ENCODE measurements around the gene LHFPL2. TPM values are rescaled to one million over a fixed set of nuclear protein-coding genes. Genes with fewer than 3 reads are reported as not detected.

Gene LHFPL2
- total RNA-seq, 2 experiments from 2014 or later = 0.19 to 0.25 TPM

DNA sequence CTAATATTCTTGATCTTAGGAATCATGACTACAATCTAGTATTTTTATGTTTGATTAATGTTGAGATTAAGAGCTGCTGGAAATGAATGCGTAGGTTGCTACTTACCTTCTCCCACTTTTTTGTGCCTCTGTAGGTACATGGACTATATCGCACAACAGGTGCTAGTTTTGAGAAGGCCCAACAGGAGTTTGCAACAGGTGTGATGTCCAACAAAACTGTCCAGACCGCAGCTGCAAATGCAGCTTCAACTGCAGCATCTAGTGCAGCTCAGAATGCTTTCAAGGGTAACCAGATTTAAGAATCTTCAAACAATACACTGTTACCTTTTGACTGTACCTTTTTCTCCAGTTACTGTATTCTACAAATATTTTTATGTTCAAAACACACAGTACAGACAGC is 173.2 kb downstream of the LHFPL2 start:
- H3K36me3 ChIP-seq (ENCODE audit: insufficient read depth, low read length) = peaks cover 8% of the 10 kb centered on the region
- ChIA-PET CTCF (no interaction called here), POLR2A (no interaction called here)
- H3K27me3 ChIP-seq (ENCODE audit: control insufficient read depth in 1 of 2, insufficient read depth in 2 of 2, low read length in 2 of 2) = no peaks in the 10 kb centered on the region
- no peak for TF ChIP-seq CTCF (IDR thresholded peaks at IDR 0.05)
- no peaks in the 10 kb centered on the region for H3K9me3 Mint-ChIP-seq
- no peaks in the 10 kb centered on the region for H3K4me1 Mint-ChIP-seq (ENCODE audit: low read depth)
- no peaks in the 10 kb centered on the region for H3K4me1 ChIP-seq (ENCODE audit: insufficient read depth, low read length)
- no peak overlapping the region for H3K4me3 Mint-ChIP-seq
- H3K27ac ChIP-seq (ENCODE audit: low read depth in 1 of 2, low read length in 2 of 2) = no peak overlapping the region
- peaks cover 43% of the 10 kb centered on the region for H3K36me3 Mint-ChIP-seq (ENCODE audit: low read depth)
- ATAC-seq (ENCODE audit: poor library complexity) (no peak), DNase-seq (no peak)
- H3K9me3 ChIP-seq (ENCODE audit: control insufficient read depth in 1 of 2, insufficient read depth in 1 of 2, low read length in 2 of 2) = no peaks in the 10 kb centered on the region
- intact Hi-C loops (cut with DNase I, micrococcal nuclease) = no loop called here
- H3K4me3 ChIP-seq (ENCODE audit: low read length) = no peak overlapping the region
- H3K27me3 Mint-ChIP-seq = no peaks in the 10 kb centered on the region
- H3K27ac Mint-ChIP-seq = no peak overlapping the region

DNA sequence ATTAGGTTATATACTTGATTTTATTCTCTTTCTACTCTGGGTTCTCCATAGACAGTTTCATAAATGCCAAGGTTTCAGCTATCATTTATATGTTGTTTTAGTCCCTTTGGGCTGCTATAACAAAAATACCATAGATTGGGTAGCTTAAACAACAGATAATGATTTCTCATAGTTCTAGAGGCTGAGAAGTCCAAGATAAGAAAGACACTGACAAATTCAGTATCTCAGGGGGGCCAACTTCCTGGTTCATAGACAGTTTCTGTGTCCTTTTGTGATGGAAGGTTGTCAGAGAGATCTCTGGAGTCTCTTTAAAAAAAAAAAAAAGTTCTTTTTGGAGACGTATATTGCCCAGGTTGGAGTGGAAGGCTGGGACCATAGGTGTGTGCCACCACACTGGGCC is 174.8 kb downstream of the LHFPL2 start:
- no peaks in the 10 kb centered on the region for H3K4me1 ChIP-seq (ENCODE audit: insufficient read depth, low read length)
- H3K36me3 ChIP-seq (ENCODE audit: insufficient read depth, low read length) = peaks cover 8% of the 10 kb centered on the region
- H3K27ac ChIP-seq (ENCODE audit: low read depth in 1 of 2, low read length in 2 of 2) = no peak overlapping the region
- POLR2A ChIA-PET = no interaction called here
- no peaks in the 10 kb centered on the region for H3K27me3 Mint-ChIP-seq
- CTCF ChIA-PET = no interaction called here
- H3K27ac Mint-ChIP-seq = no peak overlapping the region
- intact Hi-C loops (cut with DNase I, micrococcal nuclease) = no loop called here
- H3K36me3 Mint-ChIP-seq (ENCODE audit: low read depth) = peaks cover 43% of the 10 kb centered on the region
- DNase-seq (no peak), ATAC-seq (ENCODE audit: poor library complexity) (no peak)
- H3K4me1 Mint-ChIP-seq (ENCODE audit: low read depth) = no peaks in the 10 kb centered on the region
- H3K27me3 ChIP-seq (ENCODE audit: control insufficient read depth in 1 of 2, insufficient read depth in 2 of 2, low read length in 2 of 2) = no peaks in the 10 kb centered on the region
- TF ChIP-seq CTCF (IDR thresholded peaks at IDR 0.05) = no peak
- H3K9me3 ChIP-seq (ENCODE audit: control insufficient read depth in 1 of 2, insufficient read depth in 1 of 2, low read length in 2 of 2) = no peaks in the 10 kb centered on the region
- H3K4me3 ChIP-seq (ENCODE audit: low read length) = no peak overlapping the region
- H3K9me3 Mint-ChIP-seq = no peaks in the 10 kb centered on the region
- H3K4me3 Mint-ChIP-seq = no peak overlapping the region

DNA sequence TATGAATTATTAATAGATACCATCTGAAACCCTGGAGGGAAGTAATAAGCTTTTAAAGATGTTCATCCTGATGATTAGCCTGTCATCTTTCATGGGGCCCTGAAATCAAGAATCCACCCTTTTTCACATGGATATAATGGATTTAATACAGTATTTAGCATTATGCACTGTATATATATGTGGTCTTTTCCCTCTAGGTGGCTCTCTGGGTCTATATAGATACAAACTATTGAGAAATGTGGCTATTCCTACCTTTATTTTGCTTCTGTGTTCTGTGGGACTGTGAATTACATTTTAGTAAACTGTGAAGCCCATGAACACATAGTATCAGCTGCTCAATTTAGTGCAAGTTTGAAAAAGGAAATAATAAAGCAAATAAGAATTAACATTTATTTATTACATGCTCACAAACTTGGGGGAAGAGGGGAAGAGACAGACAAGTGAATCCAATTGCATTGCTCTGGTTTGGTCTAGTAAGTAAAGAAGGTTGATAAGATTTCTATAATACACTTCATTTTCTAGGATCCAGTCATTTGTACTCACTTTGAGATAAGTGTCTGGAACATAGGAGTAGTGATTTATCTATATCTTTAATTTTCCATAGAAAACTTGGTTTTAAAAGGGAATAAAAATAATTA is 176.0 kb downstream of the LHFPL2 start:
- no peaks in the 10 kb centered on the region for H3K4me1 ChIP-seq (ENCODE audit: insufficient read depth, low read length)
- no peak overlapping the region for H3K27ac Mint-ChIP-seq
- no peak for TF ChIP-seq CTCF (IDR thresholded peaks at IDR 0.05)
- ATAC-seq (ENCODE audit: poor library complexity) = no peak
- CTCF ChIA-PET = no interaction called here
- H3K4me3 ChIP-seq (ENCODE audit: low read length) = no peak overlapping the region
- no peaks in the 10 kb centered on the region for H3K4me1 Mint-ChIP-seq (ENCODE audit: low read depth)
- no peak overlapping the region for H3K27ac ChIP-seq (ENCODE audit: low read depth in 1 of 2, low read length in 2 of 2)
- peaks cover 8% of the 10 kb centered on the region for H3K36me3 ChIP-seq (ENCODE audit: insufficient read depth, low read length)
- no peaks in the 10 kb centered on the region for H3K9me3 ChIP-seq (ENCODE audit: control insufficient read depth in 1 of 2, insufficient read depth in 1 of 2, low read length in 2 of 2)
- no peaks in the 10 kb centered on the region for H3K27me3 Mint-ChIP-seq
- H3K4me3 Mint-ChIP-seq = no peak overlapping the region
- H3K27me3 ChIP-seq (ENCODE audit: control insufficient read depth in 1 of 2, insufficient read depth in 2 of 2, low read length in 2 of 2) = no peaks in the 10 kb centered on the region
- no peaks in the 10 kb centered on the region for H3K9me3 Mint-ChIP-seq
- H3K36me3 Mint-ChIP-seq (ENCODE audit: low read depth) = peaks cover 50% of the 10 kb centered on the region
- POLR2A ChIA-PET = no interaction called here
- DNase-seq = no peak
- intact Hi-C loops (cut with DNase I, micrococcal nuclease) = no loop called here
